GM19463 (cell line): ENCODE results near the gene RPUSD2.

Source experiments
- ATAC-seq: cut with Tn5 transposase; IDR thresholded peaks from one replicate; pipeline ENCODE4 v1.9.1; 2021; ENCODE audit warnings: mild to moderate bottlenecking, moderate library complexity; ENCODE audit not compliant: unreplicated experiment

RPUSD2 gene

GRCh38 chr15:40613080-40613479 is 44.0 kb downstream of the RPUSD2 start:
- no peak for ATAC-seq

GRCh38 chr15:40618023-40618422 is 48.9 kb downstream of the RPUSD2 start:
- ATAC-seq, result no peak

GRCh38 chr15:40618906-40619305 is 49.8 kb downstream of the RPUSD2 start:
- no peak for ATAC-seq

GRCh38 chr15:40623361-40623760 is 54.3 kb downstream of the RPUSD2 start:
- ATAC-seq, result no peak
